Aorta (tissue), 5 donors: ENCODE results near the gene KLF11. TPM values are rescaled to one million over a fixed set of nuclear protein-coding genes. Genes with fewer than 3 reads are reported as not detected.
A peak's percentile ranks its signal among the peaks of the same experiment; 100 is the strongest.

Source experiments
- ATAC-seq: fragments of 200-7000 bp; cut with Tn5 transposase; one replicate; pipeline ENCODE4 v1.9.1; 2022; ENCODE audit warnings: moderate library complexity; ENCODE audit not compliant: low FRiP score
- DNase-seq, 2 donors: peaks; one replicate each; pipeline ENCODE4 v3.0.0-alpha.2; 2020
- H3K27ac ChIP-seq, 2 donors: one replicate each; pipeline ENCODE4 v1.5.1; 2013; ENCODE audit warnings: low read length in 2 of 2, mild to moderate bottlenecking in 2 of 2, moderate library complexity in 2 of 2, control low read depth in 1 of 2, inconsistent platforms in 1 of 2, low read depth in 1 of 2
- H3K27me3 ChIP-seq, 2 donors: one replicate each; pipeline ENCODE4 v1.6.1; 2013; ENCODE audit warnings: control low read depth in 1 of 2, low read length in 1 of 2, mild to moderate bottlenecking in 1 of 2, moderate library complexity in 1 of 2; ENCODE audit not compliant: insufficient read depth in 2 of 2, control insufficient read depth in 1 of 2
- H3K36me3 ChIP-seq, 2 donors: one replicate each; pipeline ENCODE4 v1.6.1; 2013; ENCODE audit warnings: control low read depth in 1 of 2, low read length in 1 of 2, mild to moderate bottlenecking in 1 of 2; ENCODE audit not compliant: insufficient read depth in 2 of 2, control insufficient read depth in 1 of 2
- H3K4me1 ChIP-seq, 2 donors: one replicate each; pipeline ENCODE4 v1.6.1; 2013; ENCODE audit warnings: low read length in 2 of 2, control low read depth in 1 of 2, mild to moderate bottlenecking in 1 of 2, moderate library complexity in 1 of 2; ENCODE audit not compliant: insufficient read depth in 2 of 2, control insufficient read depth in 1 of 2
- H3K4me3 ChIP-seq, 2 donors: one replicate each; pipeline ENCODE4 v1.5.1; 2013; ENCODE audit warnings: low read length in 2 of 2, control low read depth in 1 of 2, mild to moderate bottlenecking in 1 of 2
- H3K9me3 ChIP-seq: one replicate; pipeline ENCODE4 v1.6.1; 2013; ENCODE audit warnings: mild to moderate bottlenecking, low read length; ENCODE audit not compliant: control insufficient read depth
- WGBS, 2 donors: extraction: QIAGEN DNeasy Blood & Tissue Kit; methylation state at CpG; one replicate each; pipeline ENCODE4 v1.1.7; 2013; 5-methylcytosine and 5-hydroxymethylcytosine counted together
- intact Hi-C, 2 donors: fragments of 100-400 bp; cut with DNase I; formaldehyde crosslinking; loops; one replicate each; pipeline versions ENCODE4 v1.14.2 to v1.15.0; 2022
- polyA plus RNA-seq, 2 donors: library from polyadenylated mRNA; stranded (reverse); fragments of 200-250 nt; gene quantifications; one replicate each; pipeline ENCODE4 v1.2.3, GENCODE V29; 2013
- total RNA-seq, 2 donors: library from RNA; stranded (reverse); fragmentation: NEBNext Ultra II Directional; extraction: Animal tissue kit (Norgen Biotek cat#: 25700); gene quantifications; one replicate each; pipeline ENCODE4 v1.2.1, GENCODE V29; 2021
- donor health status: healthy with polysubstance abuse.
- donor health status: Bipolar disorder and iron deficiency.
- donor health status: DM: no; HTN: no; CAD: no.
- donor health status: DM: no; HTN: no; CAD: no.
- donor health status: DM: yes; HTN: yes; CAD: no.

KLF11 gene
- total and polyA plus RNA-seq, 4 donors: 7.8 to 33.6 (median 20.4) TPM

GRCh38 chr2:10001586-10001985 lies 41.8 kb upstream of the KLF11 start:
- no peak overlapping the region for H3K4me3 ChIP-seq
- no peaks in the 10 kb centered on the region for H3K27me3 ChIP-seq
- ATAC-seq (no peak), DNase-seq (no peak)
- no peak overlapping the region for H3K27ac ChIP-seq
- no peaks in the 10 kb centered on the region for H3K36me3 ChIP-seq
- H3K4me1 ChIP-seq: no peaks in the 10 kb centered on the region
- 88 to 90% methylated on average over 5 of the region's 5 CpGs for WGBS, 2 donors
- intact Hi-C loops: no loop called here
- no peaks in the 10 kb centered on the region for H3K9me3 ChIP-seq

DNA sequence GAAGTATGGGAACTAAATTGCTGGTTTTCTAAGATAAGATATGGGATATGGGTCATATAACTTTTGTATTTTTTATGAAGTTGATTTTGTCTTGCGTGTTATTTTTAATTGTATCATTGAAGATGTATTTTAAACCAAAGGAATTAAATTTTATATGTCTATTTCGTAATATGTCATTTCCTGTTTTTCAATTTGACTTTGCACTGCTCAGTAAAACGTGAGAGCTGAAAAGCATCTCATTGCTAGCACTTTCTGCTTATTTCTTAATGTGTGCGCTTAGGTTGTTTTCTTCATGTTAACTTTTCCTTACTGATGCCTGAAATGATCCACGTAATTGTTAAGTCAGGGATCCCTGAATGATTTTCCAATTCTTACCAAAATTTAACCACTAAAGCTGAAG lies 41.2 kb upstream of the KLF11 start:
- ATAC-seq: no peak
- 74 to 96% methylated on average over 5 of the region's 5 CpGs for WGBS, 2 donors

GRCh38 chr2:10002681-10003080 lies 40.7 kb upstream of the KLF11 start:
- H3K9me3 ChIP-seq: no peaks in the 10 kb centered on the region
- H3K4me1 ChIP-seq: no peaks in the 10 kb centered on the region
- no peak for ATAC-seq
- H3K27ac ChIP-seq: no peak overlapping the region
- no peaks in the 10 kb centered on the region for H3K36me3 ChIP-seq
- peak in 1 of 2 donors; percentile 74 for DNase-seq
- 95 to 96% methylated on average over 9 of the region's 9 CpGs for WGBS, 2 donors
- H3K27me3 ChIP-seq: no peaks in the 10 kb centered on the region
- intact Hi-C loops: no loop called here
- H3K4me3 ChIP-seq: no peak overlapping the region

More for the DNA sequence above, 41.2 kb upstream of the KLF11 start:
- H3K27me3 ChIP-seq: no peaks in the 10 kb centered on the region
- H3K4me1 ChIP-seq: no peaks in the 10 kb centered on the region
- DNase-seq: no peak
- no peaks in the 10 kb centered on the region for H3K36me3 ChIP-seq
- H3K27ac ChIP-seq: no peak overlapping the region
- intact Hi-C loops: no loop called here
- H3K4me3 ChIP-seq: no peak overlapping the region
- H3K9me3 ChIP-seq: no peaks in the 10 kb centered on the region

- Histone ChIP-seq H3K4me1 (no peaks in the 10 kb centered on the region), H3K4me3 (no peak overlapping the region), H3K27ac (no peak overlapping the region), H3K36me3 (no peaks in the 10 kb centered on the region), H3K9me3 (no peaks in the 10 kb centered on the region), H3K27me3 (no peaks in the 10 kb centered on the region)
- DNase-seq (peak in 1 of 2 donors; percentile 43), ATAC-seq (no peak)
- intact Hi-C loops: no loop called here
- 95 to 97% methylated on average over 20 of the region's 20 CpGs for WGBS, 2 donors
Observed at GRCh38 chr2:10003206-10004125, 39.9 kb upstream of the KLF11 start.

DNA sequence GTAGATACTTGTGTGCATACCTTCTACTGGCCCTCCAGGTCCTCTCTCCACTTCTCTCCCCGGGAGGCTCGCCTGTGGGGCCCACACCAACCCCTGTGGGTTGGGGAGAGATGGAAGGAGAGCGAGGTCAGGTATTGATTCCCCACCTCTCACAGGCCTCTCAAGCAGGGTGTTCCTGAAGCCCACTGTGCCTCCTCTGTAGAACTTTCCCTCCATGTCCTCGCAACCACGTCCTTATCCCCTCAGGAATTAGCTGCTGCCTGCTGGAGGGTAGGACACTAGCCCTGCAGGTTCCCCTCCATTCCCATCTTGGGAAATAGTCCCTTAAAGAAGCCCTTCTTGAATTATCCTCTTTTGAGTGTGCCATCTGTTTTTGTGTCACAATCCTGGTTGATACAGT lies 38.9 kb upstream of the KLF11 start:
- peak in 1 of 2 donors; percentile 38 for DNase-seq
- Histone ChIP-seq H3K36me3 (no peaks in the 10 kb centered on the region), H3K9me3 (no peaks in the 10 kb centered on the region), H3K27me3 (no peaks in the 10 kb centered on the region), H3K27ac (no peak overlapping the region), H3K4me3 (no peak overlapping the region), H3K4me1 (no peaks in the 10 kb centered on the region)
- intact Hi-C loops: no loop called here
- WGBS, 2 donors: 96 to 97% methylated on average over 5 of the region's 5 CpGs
- no peak for ATAC-seq

DNA sequence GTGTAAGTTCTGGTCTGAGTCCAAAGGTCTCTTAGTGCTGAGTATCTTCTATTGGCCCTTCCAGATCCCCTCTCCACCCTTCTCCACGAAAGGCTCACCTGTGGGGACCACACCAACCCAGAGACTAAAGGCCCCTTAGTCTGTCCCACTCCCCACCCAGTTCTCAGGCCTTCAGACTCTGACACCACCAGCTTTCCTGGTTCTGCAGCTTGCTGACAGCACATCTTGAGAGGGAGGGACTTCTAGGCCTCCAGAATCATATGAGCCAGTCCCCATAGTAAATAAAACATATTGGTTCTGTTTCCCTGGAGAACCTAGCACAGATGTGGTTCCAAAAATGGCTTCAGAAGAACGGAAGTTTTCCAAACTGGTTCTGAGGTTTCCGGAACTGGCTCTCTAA lies 38.5 kb upstream of the KLF11 start:
- Histone ChIP-seq H3K27me3 (no peaks in the 10 kb centered on the region), H3K36me3 (no peaks in the 10 kb centered on the region), H3K4me3 (no peak overlapping the region), H3K4me1 (no peaks in the 10 kb centered on the region), H3K9me3 (no peaks in the 10 kb centered on the region), H3K27ac (no peak overlapping the region)
- ATAC-seq: no peak
- DNase-seq: no peak
- whole genome bisulfite sequencing, 2 donors: 64 to 94% methylated on average over 3 of the region's 3 CpGs
- intact Hi-C loops: no loop called here

DNA sequence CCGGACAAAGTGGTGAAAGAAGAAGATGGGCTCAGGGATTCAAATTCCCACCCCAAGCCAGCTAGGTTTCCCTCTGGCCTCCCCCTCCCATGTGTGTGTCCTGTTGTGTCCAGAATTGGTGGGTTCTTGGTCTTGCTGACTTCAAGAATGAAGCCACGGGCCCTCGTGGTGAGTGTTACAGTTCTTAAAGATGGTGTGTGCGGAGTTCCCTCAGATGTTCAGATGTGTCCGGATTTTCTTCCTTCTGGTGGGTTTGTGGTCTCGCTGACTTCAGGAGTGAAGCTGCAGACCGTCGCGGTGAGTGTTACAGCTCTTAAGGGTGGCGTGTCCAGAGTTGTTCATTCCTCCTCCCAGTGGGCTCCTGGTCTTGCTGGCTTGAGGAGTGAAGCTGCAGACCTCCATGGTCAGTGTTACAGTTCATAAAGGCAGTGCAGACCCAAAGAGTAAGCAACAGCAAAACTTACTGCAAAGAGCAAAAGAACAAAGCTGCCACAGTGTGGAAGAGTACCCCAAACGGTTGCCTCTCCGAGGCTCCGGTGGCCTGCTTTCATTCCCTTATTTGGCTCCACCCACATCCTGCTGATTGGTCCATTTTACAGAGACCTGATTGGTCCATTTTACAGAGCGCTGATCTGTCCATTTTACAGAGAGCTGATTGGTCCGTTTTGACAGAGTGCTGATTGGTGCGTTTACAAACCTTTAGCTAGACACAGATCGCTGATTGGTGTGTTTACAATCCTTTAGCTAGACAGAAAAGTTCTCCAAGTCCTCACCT lies 37.7 kb upstream of the KLF11 start:
- Histone ChIP-seq H3K27ac (no peak overlapping the region), H3K4me3 (no peak overlapping the region), H3K4me1 (no peaks in the 10 kb centered on the region), H3K36me3 (no peaks in the 10 kb centered on the region), H3K9me3 (no peaks in the 10 kb centered on the region), H3K27me3 (no peaks in the 10 kb centered on the region)
- DNase-seq (peak in 1 of 2 donors; percentile 19), ATAC-seq (no peak)
- WGBS, 2 donors: 97 to 98% methylated on average over 17 of the region's 17 CpGs
- intact Hi-C loops: no loop called here

- 26 to 51% methylated on average over 41 to 64 of the region's 64 CpGs for WGBS, 2 donors
- no peaks in the 10 kb centered on the region for H3K4me1 ChIP-seq
- no peaks in the 10 kb centered on the region for H3K36me3 ChIP-seq
- ATAC-seq (peak; percentile 62), DNase-seq (peak in 1 of 2 donors; percentile 80)
- intact Hi-C loops: no loop called here
- H3K27ac ChIP-seq: peak overlapping the region in 1 of 2 donors; percentile 1
- H3K4me3 ChIP-seq: no peak overlapping the region
- H3K9me3 ChIP-seq: no peaks in the 10 kb centered on the region
- no peaks in the 10 kb centered on the region for H3K27me3 ChIP-seq
Observed at GRCh38 chr2:10006236-10007161, 36.9 kb upstream of the KLF11 start.
